Spleen (tissue), 11 donors: Measurements from ENCODE around the gene MYLK2. TPM values are rescaled to one million over a fixed set of nuclear protein-coding genes. Genes with fewer than 3 reads are reported as not detected.

Source experiments
- DNase-seq: peaks from one replicate; pipeline ENCODE4 v3.0.0-alpha.2; 2020
- H3K27ac ChIP-seq, 8 donors: fragments of 200-600 bp; sonication (generic) in 7 of 8; 1 replicate in 4 of 8; 2 replicates in 4 of 8; pipeline versions ENCODE4 v1.5.0 to v1.8.0; 2016 to 2021; ENCODE audit warnings: inconsistent platforms in 4 of 8, mild to moderate bottlenecking in 4 of 8, moderate library complexity in 1 of 8
- H3K27me3 ChIP-seq, 7 donors: fragments of 200-600 bp; sonication (generic) in 6 of 7; replicated peaks in 1 of 7; 1 replicate in 4 of 7; 2 replicates in 3 of 7; pipeline versions ENCODE4 v1.5.0 to v1.8.0; 2016 to 2021; ENCODE audit warnings: inconsistent platforms in 3 of 7, mild to moderate bottlenecking in 1 of 7
- H3K36me3 ChIP-seq, 6 donors: fragments of 200-600 bp; sonication (generic) in 5 of 6; 1 replicate in 4 of 6; 2 replicates in 2 of 6; pipeline versions ENCODE4 v1.5.0 to v1.8.0; 2016 to 2021; ENCODE audit warnings: inconsistent platforms in 2 of 6
- H3K4me1 ChIP-seq, 6 donors: fragments of 200-600 bp; sonication (generic) in 5 of 6; 1 replicate in 3 of 6; 2 replicates in 3 of 6; pipeline versions ENCODE4 v1.5.0 to v1.8.0; 2016 to 2021; ENCODE audit warnings: inconsistent platforms in 3 of 6
- H3K4me3 ChIP-seq, 8 donors: fragments of 200-600 bp; sonication (generic) in 7 of 8; 1 replicate in 4 of 8; 2 replicates in 4 of 8; pipeline versions ENCODE4 v1.5.0 to v1.8.0; 2016 to 2021; ENCODE audit warnings: inconsistent platforms in 4 of 8, mild to moderate bottlenecking in 4 of 8, moderate library complexity in 2 of 8
- H3K9me3 ChIP-seq, 8 donors: fragments of 200-600 bp; sonication (generic) in 7 of 8; 1 replicate in 4 of 8; 2 replicates in 4 of 8; pipeline versions ENCODE4 v1.5.0 to v1.8.0; 2016 to 2021; ENCODE audit warnings: inconsistent platforms in 4 of 8
- CTCF ChIP-seq, 11 experiments: fragments of 200-600 bp in 7 of 11; fragments of 450-650 bp in 4 of 11; sonication (generic) in 4 of 11; IDR thresholded peaks in 8 of 11; conservative IDR thresholded peaks in 3 of 11; 1 replicate in 7 of 11; 2 replicates in 4 of 11; pipeline versions ENCODE4 v1.4.0 to v1.8.0; 2016 to 2021; ENCODE audit warnings: antibody characterized with exemption in 11 of 11, inconsistent platforms in 4 of 11, mild to moderate bottlenecking in 1 of 11
- POLR2A ChIP-seq, 3 donors: fragments of 450-650 bp; IDR thresholded peaks; one replicate each; pipeline ENCODE4 v1.5.1; 2017; ENCODE audit warnings: antibody characterized with exemption in 3 of 3, mild to moderate bottlenecking in 1 of 3
- POLR2AphosphoS5 ChIP-seq, 3 donors: sonication (generic); formaldehyde crosslinking; IDR thresholded peaks; one replicate each; pipeline ENCODE4 v1.5.1; 2017; ENCODE audit warnings: antibody characterized with exemption in 3 of 3
- WGBS, 5 donors: extraction: QIAGEN DNeasy Blood & Tissue Kit in 3 of 5; methylation state at CpG; one replicate each; pipeline versions ENCODE4 v1.1.5 to v1.1.7; 2013 to 2018; 5-methylcytosine and 5-hydroxymethylcytosine counted together
- intact Hi-C: fragments of 100-400 bp; cut with DNase I; formaldehyde crosslinking; loops from one replicate; pipeline ENCODE4 v1.15.0; 2023; ENCODE audit warnings: low total_unique reads
- polyA plus RNA-seq, 3 donors: library from polyadenylated mRNA; stranded (reverse); fragments of 200-250 nt; gene quantifications; one replicate each; pipeline ENCODE4 v1.2.1, GENCODE V29; 2013
- small RNA-seq, 4 donors: library from RNA; depleted of rRNA; stranded (forward); fragments of <200 nt; gene quantifications; one replicate each; pipeline ENCODE3, GENCODE V24; 2016
- total RNA-seq, 7 donors: library from RNA; depleted of rRNA in 3 of 7; stranded (reverse); fragments of >200 nt in 3 of 7; fragmentation: NEBNext Ultra II Directional in 4 of 7; extraction: Animal tissue kit (Norgen Biotek cat#: 25700) in 4 of 7; gene quantifications; one replicate each; pipeline versions ENCODE4 v1.1.0 to v1.2.1, GENCODE V29; 2016 to 2021
- donor health status: healthy with polysubstance abuse.
- donor health status: DM: no; HTN: no; CAD: no; lungs with moderate emphysema.
- donor health status: DM: no; HTN: no; CAD: no.
- donor health status: Bipolar disorder and iron deficiency.
- donor health status: healthy.
- donor health status: DM: no; HTN: no; CAD: no.
- donor health status: DM: yes; HTN: yes; CAD: no.

Gene MYLK2
- total and polyA plus RNA-seq, 10 donors: 0.97 to 3.4 (median 2.0) TPM

- H3K4me1 ChIP-seq: peaks cover 0 to 16% (median 8%) of the 10 kb centered on the region in 6 donors
- H3K9me3 ChIP-seq: no peaks in the 10 kb centered on the region
- TF ChIP-seq CTCF (IDR thresholded peaks at IDR 0.05 in 8 of 11, conservative IDR thresholded peaks at IDR 0.05 in 3 of 11) (no peak), POLR2A (IDR thresholded peaks at IDR 0.05) (no peak), POLR2AphosphoS5 (IDR thresholded peaks at IDR 0.05) (no peak)
- intact Hi-C loops: no loop called here
- H3K4me3 ChIP-seq: no peak overlapping the region
- no peak overlapping the region for H3K27ac ChIP-seq
- H3K27me3 ChIP-seq: peaks cover 0 to 18% (median 0%) of the 10 kb centered on the region in 7 donors
- DNase-seq: no peak
- WGBS, 5 donors: 65 to 74% (median 72%) methylated on average over 5 of the region's 5 CpGs
- H3K36me3 ChIP-seq: no peaks in the 10 kb centered on the region
These were observed 62.8 kb downstream of the MYLK2 start for GRCh38 chr20:31881945-31882344.

- intact Hi-C loops: no loop called here
- Histone ChIP-seq H3K27ac (no peak overlapping the region), H3K27me3 (peaks cover 0 to 18% (median 0%) of the 10 kb centered on the region in 7 donors), H3K36me3 (no peaks in the 10 kb centered on the region), H3K4me3 (no peak overlapping the region), H3K9me3 (no peaks in the 10 kb centered on the region), H3K4me1 (peaks cover 0 to 13% (median 8%) of the 10 kb centered on the region in 6 donors)
- DNase-seq: no peak
- no peak for TF ChIP-seq POLR2AphosphoS5 (IDR thresholded peaks at IDR 0.05)
- no peak for TF ChIP-seq CTCF (IDR thresholded peaks at IDR 0.05 in 8 of 11, conservative IDR thresholded peaks at IDR 0.05 in 3 of 11)
- TF ChIP-seq POLR2A (IDR thresholded peaks at IDR 0.05): no peak
These were observed 64.7 kb downstream of the MYLK2 start for GRCh38 chr20:31883829-31884228.

Small RNAs within 50 kb of the gene (small RNA-seq; reads per million reads assigned to genes)
- gene AL160175.1: 0 reads per million in 4 donors

Other genes with a start within 250 kb of the MYLK2 start
- gene ID1, start 214.1 kb upstream of the MYLK2 start, total RNA-seq: 100 to 1,000 TPM in 5 of 7 donors, 10 to 100 TPM in 2; 77.1 to 222 (median 124) TPM
- 100 to 1,000 TPM in 2 of 3 donors, 10 to 100 TPM in 1; 47.6 to 131 (median 122) TPM for gene ID1, start 214.1 kb upstream of the MYLK2 start, polyA plus RNA-seq
- 1 to 10 TPM in 3 of 7 donors, not detected in 4; 1.1 to 1.5 (median 1.5) TPM for gene COX4I2, start 181.4 kb upstream of the MYLK2 start, total RNA-seq
- 1 to 10 TPM; 1.9 to 4.6 (median 2.0) TPM for gene COX4I2, start 181.4 kb upstream of the MYLK2 start, polyA plus RNA-seq
- 100 to 1,000 TPM in 4 of 7 donors, 10 to 100 TPM in 3; 70.2 to 167 (median 107) TPM for gene BCL2L1, start 96.5 kb upstream of the MYLK2 start, total RNA-seq
- gene BCL2L1, start 96.5 kb upstream of the MYLK2 start, polyA plus RNA-seq: 10 to 100 TPM; 18.7 to 55.5 (median 22.7) TPM
- 10 to 100 TPM in 3 of 7 donors, 1 to 10 TPM in 4; 2.6 to 16.2 (median 8.8) TPM for gene TPX2, start 80.1 kb upstream of the MYLK2 start, total RNA-seq
- 1 to 10 TPM; 1.4 to 9.3 (median 3.1) TPM for gene TPX2, start 80.1 kb upstream of the MYLK2 start, polyA plus RNA-seq
- gene FOXS1, start 26.2 kb downstream of the MYLK2 start, total RNA-seq: 1 to 10 TPM; 1.4 to 5.6 (median 1.9) TPM
- 1 to 10 TPM; 1.9 to 5.7 (median 2.8) TPM for gene FOXS1, start 26.2 kb downstream of the MYLK2 start, polyA plus RNA-seq
- 1 to 10 TPM in 6 of 7 donors, under 1 TPM in 1; 0.69 to 7.3 (median 2.1) TPM for gene DUSP15, start 51.2 kb downstream of the MYLK2 start, total RNA-seq
- gene DUSP15, start 51.2 kb downstream of the MYLK2 start, polyA plus RNA-seq: 1 to 10 TPM; 2.5 to 6.7 (median 3.0) TPM
- under 1 TPM; 0.23 to 0.79 (median 0.37) TPM for gene TTLL9, start 51.3 kb downstream of the MYLK2 start, total RNA-seq
- under 1 TPM; 0.22 to 0.33 (median 0.30) TPM for gene TTLL9, start 51.3 kb downstream of the MYLK2 start, polyA plus RNA-seq
- 10 to 100 TPM in 4 of 7 donors, 1 to 10 TPM in 3; 8.2 to 13.9 (median 10.4) TPM for gene PDRG1, start 132.7 kb downstream of the MYLK2 start, total RNA-seq
- 10 to 100 TPM; 15.8 to 21.1 (median 19.7) TPM for gene PDRG1, start 132.7 kb downstream of the MYLK2 start, polyA plus RNA-seq
- under 1 TPM in 5 of 7 donors, not detected in 2; 0.07 to 0.21 (median 0.09) TPM for gene XKR7, start 148.8 kb downstream of the MYLK2 start, total RNA-seq
- under 1 TPM; 0.02 to 0.03 (median 0.02) TPM for gene XKR7, start 148.8 kb downstream of the MYLK2 start, polyA plus RNA-seq
- 100 to 1,000 TPM in 5 of 7 donors, 10 to 100 TPM in 2; 64.8 to 186 (median 138) TPM for gene CCM2L, start 191.1 kb downstream of the MYLK2 start, total RNA-seq
- 100 to 1,000 TPM in 1 of 3 donors, 10 to 100 TPM in 2; 27.6 to 158 (median 71.1) TPM for gene CCM2L, start 191.1 kb downstream of the MYLK2 start, polyA plus RNA-seq
- gene HCK, start 232.9 kb downstream of the MYLK2 start, total RNA-seq: 100 to 1,000 TPM; 139 to 341 (median 155) TPM
- 10 to 100 TPM; 44.3 to 76.4 (median 53.0) TPM for gene HCK, start 232.9 kb downstream of the MYLK2 start, polyA plus RNA-seq